Activated T-helper 1 cell treated with anti-CD3 and anti-CD28 coated beads, Interleukin-12 subunit alpha, Interleukin-12 subunit beta, Interleukin-2, Interleukin-4 antibody, amounts not matched to agents 30 ng/mL and 10 ng/mL and 1 ng/mL, durations not matched to agents 14 hours and 24 hours and 36 hours (primary cell): ENCODE data around the gene COQ9. TPM values are rescaled to one million over a fixed set of nuclear protein-coding genes. Genes with fewer than 3 reads are reported as not detected.
A peak's percentile ranks its signal among the peaks of the same experiment; 100 is the strongest.

ENCODE experiments used
- DNase-seq: peaks from one replicate; pipeline ENCODE4 v3.0.0; 2021; ENCODE audit warnings: low spot score
- H3K27ac Mint-ChIP-seq: one replicate; pipeline ENCODE4 v1.8.0; 2021; ENCODE audit warnings: mild to moderate bottlenecking, mixed read lengths
- H3K27me3 Mint-ChIP-seq: one replicate; pipeline ENCODE4 v1.8.0; 2022; ENCODE audit warnings: mild to moderate bottlenecking, moderate library complexity, mixed read lengths; ENCODE audit not compliant: insufficient read depth
- H3K36me3 Mint-ChIP-seq: one replicate; pipeline ENCODE4 v1.8.0; 2021; ENCODE audit warnings: low read depth, mixed read lengths
- H3K4me1 Mint-ChIP-seq: one replicate; pipeline ENCODE4 v1.8.0; 2021; ENCODE audit warnings: low read depth, mixed read lengths
- H3K4me3 Mint-ChIP-seq: one replicate; pipeline ENCODE4 v1.8.0; 2021; ENCODE audit warnings: mild to moderate bottlenecking, moderate library complexity, mixed read lengths
- H3K9me3 Mint-ChIP-seq: one replicate; pipeline ENCODE4 v1.8.0; 2021; ENCODE audit warnings: mixed read lengths
- intact Hi-C: fragments of 100-400 bp; cut with micrococcal nuclease; formaldehyde crosslinking; loops from one replicate; pipeline ENCODE4 v1.15.1; 2024
- total RNA-seq: library from RNA; stranded (reverse); gene quantifications from 2 replicates; pipeline ENCODE4 v1.2.3, GENCODE V29; 2022

COQ9 gene
- total RNA-seq, 1 donor from 2014 or later, result 51.2 TPM

- H3K27me3 Mint-ChIP-seq, result peaks cover 2% of the 10 kb centered on the region
- H3K4me1 Mint-ChIP-seq, result peaks cover 18% of the 10 kb centered on the region
- H3K9me3 Mint-ChIP-seq, result no peaks in the 10 kb centered on the region
- intact Hi-C loops, result loop anchor here (5.0 kb wide), 1 partner anchor 259 kb away; the partner anchor contains the start of gene KATNB1
- H3K36me3 Mint-ChIP-seq, result no peaks in the 10 kb centered on the region
- H3K4me3 Mint-ChIP-seq, result no peak overlapping the region
- no peak overlapping the region for H3K27ac Mint-ChIP-seq
- DNase-seq, result no peak
Observed at GRCh38 chr16:57478396-57479204, 31.3 kb downstream of the COQ9 start.

- no peak for DNase-seq
- no peaks in the 10 kb centered on the region for H3K9me3 Mint-ChIP-seq
- peaks cover 2% of the 10 kb centered on the region for H3K27me3 Mint-ChIP-seq
- intact Hi-C loops, result loop anchor here (5.0 kb wide), 1 partner anchor 258 kb away; the partner anchor contains the start of gene KATNB1
- H3K36me3 Mint-ChIP-seq, result no peaks in the 10 kb centered on the region
- H3K4me3 Mint-ChIP-seq, result no peak overlapping the region
- peaks cover 18% of the 10 kb centered on the region for H3K4me1 Mint-ChIP-seq
- no peak overlapping the region for H3K27ac Mint-ChIP-seq
Observed at GRCh38 chr16:57479205-57479975, 32.1 kb downstream of the COQ9 start.

- intact Hi-C loops, result loop anchor here (5.0 kb wide), 1 partner anchor 257 kb away; the partner anchor contains the start of gene KATNB1
- H3K4me3 Mint-ChIP-seq, result no peak overlapping the region
Observed at GRCh38 chr16:57479976-57480753, 32.9 kb downstream of the COQ9 start.

DNA sequence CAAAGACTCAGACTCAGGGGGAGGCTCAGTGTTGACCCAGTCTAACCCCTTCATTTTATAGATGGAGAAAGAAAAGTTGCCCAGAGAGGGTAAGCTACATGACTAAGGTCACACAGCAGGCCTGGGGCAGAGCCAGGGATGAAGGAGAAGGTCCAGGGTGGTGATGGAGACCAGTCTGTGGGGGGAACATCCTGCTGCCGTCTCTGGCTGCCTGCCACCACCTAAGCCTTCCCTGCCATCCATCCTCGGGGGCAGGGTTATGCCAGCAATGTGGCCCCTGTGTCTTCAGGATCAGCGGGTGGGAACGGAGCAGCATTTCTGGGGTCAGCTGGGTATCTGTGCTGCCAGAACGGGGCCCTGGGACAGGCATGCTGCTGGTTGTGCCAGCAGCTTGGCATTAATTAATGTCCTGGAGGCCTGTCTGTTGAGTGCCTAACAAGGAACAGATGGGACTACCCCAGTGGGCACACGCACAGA lies 33.5 kb downstream of the COQ9 start:
- DNase-seq, result no peak
- H3K4me1 Mint-ChIP-seq, result peaks cover 20% of the 10 kb centered on the region
- H3K27ac Mint-ChIP-seq, result no peak overlapping the region
- H3K36me3 Mint-ChIP-seq, result no peaks in the 10 kb centered on the region
- peaks cover 8% of the 10 kb centered on the region for H3K27me3 Mint-ChIP-seq
- H3K9me3 Mint-ChIP-seq, result no peaks in the 10 kb centered on the region
- intact Hi-C loops, result no loop called here
- no peak overlapping the region for H3K4me3 Mint-ChIP-seq

More at GRCh38 chr16:57479976-57480753, 32.9 kb downstream of the COQ9 start:
- peaks cover 6% of the 10 kb centered on the region for H3K27me3 Mint-ChIP-seq
- H3K4me1 Mint-ChIP-seq, result peaks cover 22% of the 10 kb centered on the region
- H3K9me3 Mint-ChIP-seq, result no peaks in the 10 kb centered on the region
- H3K27ac Mint-ChIP-seq, result no peak overlapping the region
- no peaks in the 10 kb centered on the region for H3K36me3 Mint-ChIP-seq
- DNase-seq, result no peak

GRCh38 chr16:57481421-57481820 lies 34.1 kb downstream of the COQ9 start:
- H3K4me1 Mint-ChIP-seq, result peaks cover 15% of the 10 kb centered on the region
- no peak for DNase-seq
- H3K27ac Mint-ChIP-seq, result no peak overlapping the region
- H3K4me3 Mint-ChIP-seq, result no peak overlapping the region
- no peaks in the 10 kb centered on the region for H3K36me3 Mint-ChIP-seq
- H3K27me3 Mint-ChIP-seq, result peaks cover 8% of the 10 kb centered on the region
- intact Hi-C loops, result no loop called here
- no peaks in the 10 kb centered on the region for H3K9me3 Mint-ChIP-seq

- intact Hi-C loops, result no loop called here
- Mint-ChIP-seq H3K27me3 (peaks cover 8% of the 10 kb centered on the region), H3K4me3 (no peak overlapping the region), H3K36me3 (no peaks in the 10 kb centered on the region), H3K9me3 (no peaks in the 10 kb centered on the region), H3K27ac (no peak overlapping the region), H3K4me1 (peaks cover 20% of the 10 kb centered on the region)
- DNase-seq, result no peak
Observed at GRCh38 chr16:57482845-57483545, 35.7 kb downstream of the COQ9 start.

GRCh38 chr16:57483725-57484514 lies 36.6 kb downstream of the COQ9 start:
- Mint-ChIP-seq H3K36me3 (no peaks in the 10 kb centered on the region), H3K27ac (no peak overlapping the region), H3K27me3 (peaks cover 10% of the 10 kb centered on the region), H3K9me3 (no peaks in the 10 kb centered on the region), H3K4me1 (peaks cover 20% of the 10 kb centered on the region), H3K4me3 (no peak overlapping the region)
- intact Hi-C loops, result no loop called here
- DNase-seq, result no peak

- intact Hi-C loops, result no loop called here
- Mint-ChIP-seq H3K27me3 (peaks cover 14% of the 10 kb centered on the region), H3K36me3 (no peaks in the 10 kb centered on the region), H3K4me3 (no peak overlapping the region), H3K27ac (peak overlapping the region; percentile 6), H3K9me3 (no peaks in the 10 kb centered on the region), H3K4me1 (peaks cover 20% of the 10 kb centered on the region)
- no peak for DNase-seq
Observed at GRCh38 chr16:57484515-57485005, 37.3 kb downstream of the COQ9 start.

- intact Hi-C loops, result no loop called here
- Mint-ChIP-seq H3K4me3 (peak overlapping the region; percentile 84), H3K27me3 (peaks cover 16% of the 10 kb centered on the region), H3K4me1 (peaks cover 20% of the 10 kb centered on the region), H3K9me3 (no peaks in the 10 kb centered on the region), H3K27ac (peak overlapping the region; percentile 52), H3K36me3 (no peaks in the 10 kb centered on the region)
- DNase-seq, result no peak
Observed at GRCh38 chr16:57485091-57485915, 38.0 kb downstream of the COQ9 start.

- Mint-ChIP-seq H3K4me3 (peak within 1 kb of the TSS; percentile 84), H3K27me3 (peaks cover 20% of the 10 kb centered on the region), H3K27ac (peak within 1 kb of the TSS; percentile 61), H3K4me1 (peaks cover 20% of the 10 kb centered on the region), H3K36me3 (no peaks in the 10 kb centered on the region), H3K9me3 (no peaks in the 10 kb centered on the region)
- intact Hi-C loops, result loop anchor here (1.0 kb wide), 3 partner anchors 11 to 51 kb away; partner anchors contain the start of genes CIAPIN1 and COQ9
- DNase-seq, result peak; percentile 71
Observed at GRCh38 chr16:57485916-57486857, 38.9 kb downstream of the COQ9 start, which contains the start of gene DOK4. TSS of gene DOK4 (minus strand) at chr16:57486493. CDS start at chr16:57479507, 6,986 bp downstream.
